NCI-H1092 treated with DMSO at 0.1 percent for 48 hours (cell line): ENCODE results near the gene RFFL.
"Not testable (repeated sequence)": the region's sequence is repeated elsewhere in the genome, so short reads cannot be mapped to it uniquely, and the experiment has no call there.

Experiments
- DNase-seq: peaks from one replicate; lab custom pipeline; 2025; lab: John Stamatoyannopoulos, UW

The RFFL gene

GRCh38 chr17:35002876-35003551 is 60.5 kb downstream of the RFFL start:
- no peak for DNase-seq

GRCh38 chr17:35001549-35001948 is 62.0 kb downstream of the RFFL start:
- no peak for DNase-seq

DNA sequence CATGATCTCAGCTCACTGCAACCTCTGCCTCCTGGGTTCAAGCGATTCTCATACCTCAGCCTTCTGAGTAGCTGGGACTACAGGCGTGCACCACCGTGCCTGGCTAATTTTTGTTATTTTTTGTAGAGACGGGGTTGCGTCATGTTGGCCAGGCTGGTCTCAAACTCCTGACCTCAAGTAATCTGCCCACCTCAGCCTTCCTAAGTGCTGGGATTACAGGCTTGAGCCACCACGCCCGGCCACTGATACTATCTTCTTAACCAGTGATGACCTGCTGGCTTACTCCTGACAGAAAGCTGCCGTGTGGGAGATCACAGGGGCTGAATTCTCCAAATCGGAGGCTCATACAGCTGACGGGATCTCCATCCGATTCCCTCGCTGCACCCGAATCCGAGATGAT is 62.5 kb downstream of the RFFL start:
- not testable (repeated sequence) for DNase-seq

DNA sequence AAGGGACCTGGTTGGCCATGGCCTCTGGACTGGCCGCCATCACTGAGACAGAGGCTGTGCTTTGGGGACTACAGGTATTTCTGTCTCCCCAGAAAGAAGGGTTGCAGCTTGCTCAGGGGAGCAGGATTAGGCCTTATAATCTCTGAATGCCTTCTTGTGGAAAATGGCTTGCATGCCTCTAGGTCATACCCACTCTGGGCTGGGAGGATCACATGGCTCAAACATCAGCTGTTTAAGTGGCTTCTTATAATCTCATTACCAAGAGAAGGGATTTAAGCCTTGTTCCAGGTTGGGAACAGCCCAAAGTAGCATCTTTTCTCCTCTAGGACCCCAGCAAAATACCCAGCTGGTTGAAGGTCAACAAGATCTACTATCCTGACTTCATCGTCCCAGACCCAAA is 64.1 kb downstream of the RFFL start:
- no peak for DNase-seq

- peak; percentile 17 for DNase-seq
These were observed 65.3 kb downstream of the RFFL start for GRCh38 chr17:34998205-34998604.

GRCh38 chr17:34997355-34997862 is 66.1 kb downstream of the RFFL start:
- peak; percentile 3 for DNase-seq

DNA sequence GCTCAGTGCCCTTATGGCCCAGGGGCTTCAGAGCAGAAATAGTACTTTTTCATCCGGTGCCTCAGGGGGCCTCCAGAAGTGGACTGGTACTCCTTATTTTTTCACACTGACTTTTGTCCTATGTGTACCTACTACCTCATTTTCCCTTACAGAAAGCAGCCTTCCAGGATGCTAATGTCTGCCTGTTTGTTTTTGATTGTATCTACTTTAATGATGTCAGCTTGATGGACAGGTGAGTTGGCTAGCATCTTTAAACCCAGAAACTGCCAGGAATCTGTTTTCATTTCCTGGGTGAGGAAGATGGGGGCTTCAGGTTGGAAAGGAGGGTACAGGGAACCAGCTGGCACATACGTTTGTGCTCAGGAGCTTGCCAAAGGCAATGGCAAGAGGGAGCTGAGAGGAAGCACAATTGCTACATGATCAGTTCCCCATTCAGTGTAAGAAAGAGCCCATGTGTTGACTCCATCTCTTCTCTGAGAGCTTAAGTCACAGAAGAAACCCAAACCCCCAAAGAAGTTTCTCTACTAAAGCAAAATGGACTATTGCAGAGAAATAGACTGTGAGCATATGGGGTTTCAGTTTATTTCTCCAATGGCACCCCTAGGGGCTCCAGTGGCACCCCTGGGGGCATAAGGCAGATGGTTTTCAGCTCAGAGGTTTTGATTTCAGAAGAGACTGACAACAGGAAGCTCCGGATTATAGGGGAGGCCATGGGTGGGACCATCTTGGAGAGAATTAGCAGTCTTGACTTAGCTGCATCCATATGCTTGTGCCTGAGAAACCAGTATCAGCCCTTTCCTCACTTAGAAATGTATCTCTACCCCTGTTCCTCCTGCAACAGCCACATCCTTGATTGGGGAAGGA is 66.9 kb downstream of the RFFL start:
- DNase-seq, result no peak

DNA sequence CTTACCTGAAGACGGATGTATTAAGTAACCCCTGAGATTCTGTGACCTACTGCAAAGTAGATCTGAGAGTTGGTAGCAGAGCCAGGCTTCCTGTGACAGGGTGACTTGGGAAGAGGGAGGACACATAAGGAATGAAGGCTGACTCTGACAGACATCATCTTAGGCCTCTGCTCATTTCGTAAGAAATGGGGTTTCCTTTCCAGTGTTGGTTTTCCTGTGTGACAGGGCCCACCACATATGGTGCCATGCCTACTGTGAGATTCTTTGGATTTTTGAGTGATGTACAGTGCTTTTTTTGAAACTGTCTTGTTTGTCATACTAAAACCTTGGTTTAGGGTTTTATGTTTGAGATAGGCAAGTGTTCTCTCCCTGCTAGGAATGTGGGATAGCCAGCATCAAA is 70.5 kb downstream of the RFFL start:
- no peak for DNase-seq

DNA sequence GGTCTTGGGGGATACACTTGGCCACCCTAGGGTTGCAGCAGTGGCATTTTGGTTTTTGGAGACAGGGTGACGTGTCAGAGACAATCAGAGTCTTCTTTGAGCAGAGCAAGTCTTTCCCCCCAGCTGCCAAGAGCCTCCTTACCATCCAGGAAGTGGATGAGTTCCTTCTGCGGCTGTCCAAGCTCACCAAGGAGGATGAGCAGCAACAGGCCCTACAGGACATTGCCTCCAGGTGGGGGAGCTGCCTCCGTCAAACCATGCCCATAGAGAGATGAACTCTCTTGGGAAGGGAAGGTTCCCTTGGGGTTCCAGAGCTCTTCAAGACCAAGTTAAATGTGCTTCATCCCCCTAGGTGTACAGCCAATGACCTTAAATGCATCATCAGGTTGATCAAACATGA is 71.9 kb downstream of the RFFL start:
- no peak for DNase-seq

GRCh38 chr17:34990921-34991365 is 72.6 kb downstream of the RFFL start:
- peak; percentile 4 for DNase-seq

DNA sequence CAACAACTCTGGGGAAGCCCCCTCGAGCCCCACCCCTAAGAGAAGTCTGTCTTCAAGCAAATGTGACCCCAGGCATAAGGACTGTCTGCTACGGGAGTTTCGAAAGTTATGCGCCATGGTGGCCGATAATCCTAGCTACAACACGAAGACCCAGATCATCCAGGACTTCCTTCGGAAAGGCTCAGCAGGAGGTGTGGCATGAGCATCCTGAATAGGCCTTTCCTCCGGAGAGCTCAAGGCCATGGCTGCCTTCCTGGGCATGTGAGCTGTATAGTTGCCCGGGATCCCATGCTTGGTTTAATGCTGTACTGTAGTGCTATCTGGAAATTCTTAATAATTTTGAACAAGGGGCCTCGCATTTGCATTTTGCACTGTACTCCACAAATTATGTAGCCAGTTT is 74.0 kb downstream of the RFFL start:
- no peak for DNase-seq

GRCh38 chr17:34988644-34989043 is 74.9 kb downstream of the RFFL start:
- no peak for DNase-seq

GRCh38 chr17:34987232-34987631 is 76.3 kb downstream of the RFFL start:
- DNase-seq, result no peak

DNA sequence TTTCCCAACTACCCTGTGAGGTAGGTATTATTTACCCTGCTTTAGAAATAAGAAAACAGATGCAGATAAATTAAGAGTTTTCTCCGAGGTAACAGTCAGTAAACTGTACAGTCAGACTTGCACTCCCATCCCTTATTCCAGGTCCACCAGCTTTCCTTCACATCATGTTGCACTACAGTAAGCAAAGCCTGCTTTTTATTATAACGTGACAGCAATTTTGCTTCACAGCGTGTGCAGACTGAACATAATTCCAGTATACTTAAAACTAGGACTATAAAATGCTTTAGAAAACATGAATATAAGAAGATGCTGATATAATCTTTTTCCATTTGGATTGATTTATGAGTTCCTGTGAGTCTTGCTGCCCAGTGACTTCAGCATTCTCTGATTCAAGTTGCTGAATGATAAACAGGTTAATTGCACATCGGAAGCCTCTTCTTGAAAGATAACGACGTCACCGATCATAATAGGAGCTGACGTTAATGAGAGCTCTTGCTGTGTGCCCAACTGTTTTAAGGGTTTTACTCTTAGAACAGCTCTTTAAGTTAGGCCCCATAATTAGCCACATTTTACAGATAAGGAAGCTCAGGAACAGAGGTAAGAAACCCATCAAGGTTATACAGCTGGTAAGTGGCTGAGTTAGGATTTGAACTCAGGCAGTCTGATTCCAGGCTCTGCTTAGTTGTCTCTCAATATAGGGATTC is 81.8 kb downstream of the RFFL start:
- DNase-seq, result peak; percentile 16

GRCh38 chr17:34980681-34981537 is 82.6 kb downstream of the RFFL start:
- DNase-seq, result peak; percentile 71

GRCh38 chr17:34980353-34980680 is 83.2 kb downstream of the RFFL start, which contains the start of gene LIG3:
TSS of gene LIG3 (plus strand) at chr17:34980512. CDS start at chr17:34983006, 2,494 bp downstream.
- peak; percentile 89 for DNase-seq

GRCh38 chr17:34979650-34980352 is 83.7 kb downstream of the RFFL start:
- peak; percentile 10 for DNase-seq

- no peak for DNase-seq
These were observed 84.4 kb downstream of the RFFL start for GRCh38 chr17:34979153-34979552.

DNA sequence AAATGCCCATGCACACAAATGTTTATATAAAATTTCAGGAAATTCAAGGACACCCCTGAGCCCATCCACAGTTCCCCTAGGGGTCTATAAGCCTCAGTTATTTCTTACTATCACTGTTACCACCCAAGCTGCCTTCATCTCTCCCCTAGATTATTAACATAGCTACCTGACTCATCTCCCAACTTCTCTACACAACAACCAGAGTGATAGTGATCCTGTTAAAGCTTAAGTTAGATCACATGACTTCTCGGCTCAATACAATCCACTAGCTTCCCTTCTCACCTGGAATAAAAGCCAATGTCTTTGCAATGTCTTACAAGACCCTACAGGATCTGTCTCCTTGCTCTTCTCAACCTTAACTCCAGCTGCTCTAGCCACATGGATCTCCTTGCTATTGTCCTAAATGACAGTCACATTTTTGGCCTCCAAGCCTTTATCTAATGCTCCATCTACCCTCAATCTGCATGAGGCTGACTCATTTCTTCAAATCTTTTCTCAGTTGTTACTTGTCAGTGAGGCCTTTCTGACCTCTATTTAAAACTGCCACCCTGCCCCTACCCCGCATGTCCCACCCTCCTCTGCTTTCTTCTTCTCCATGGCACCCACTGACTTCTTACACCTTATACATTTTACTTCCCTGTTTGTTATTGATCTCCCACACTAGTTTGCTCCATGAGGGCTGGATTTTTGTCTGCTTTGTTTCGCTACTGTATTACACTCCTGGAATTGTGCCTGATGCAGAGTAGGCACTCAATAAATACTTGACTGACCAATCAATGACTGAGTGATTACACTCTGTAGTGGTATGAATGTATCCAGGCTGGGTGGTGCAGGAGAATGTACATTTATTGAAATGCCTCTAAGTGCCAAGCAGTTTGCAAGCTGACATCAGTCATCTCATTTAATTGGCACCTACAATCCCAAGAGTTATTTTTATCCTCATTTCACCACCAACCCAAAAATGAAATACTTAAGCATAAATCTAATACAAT is 88.4 kb downstream of the RFFL start:
- DNase-seq, result no peak

GRCh38 chr17:34974179-34974578 is 89.3 kb downstream of the RFFL start:
- no peak for DNase-seq
